Activated CD4-positive, alpha-beta T cell treated with anti-CD3 and anti-CD28 coated beads for 24 hours (primary cell): Measurements from ENCODE around the gene BMAL1.

Experiments
- DNase-seq, 2 donors: peaks; one replicate each; pipeline ENCODE4 v3.0.0-alpha.2; 2020; ENCODE audit warnings: low read depth in 2 of 2

Gene BMAL1

DNA sequence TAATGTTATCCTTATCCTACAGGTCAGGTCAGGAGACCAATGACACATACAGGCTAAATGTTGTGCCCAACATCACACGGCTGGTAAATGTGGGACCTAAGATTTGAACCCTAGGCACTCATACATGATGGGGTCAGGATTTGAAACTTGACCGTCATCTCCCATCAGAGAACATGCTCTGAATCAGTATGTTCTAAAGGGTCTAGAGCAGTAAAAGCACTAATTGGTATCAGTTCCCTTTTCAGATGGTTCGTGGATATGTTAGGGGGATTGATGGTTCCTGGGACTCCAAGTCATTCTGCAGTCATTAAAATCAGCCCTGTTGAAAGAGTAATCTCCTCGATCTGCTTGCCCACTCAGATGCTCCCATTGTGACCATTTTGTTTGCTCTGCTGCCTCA lies 65.5 kb downstream of the BMAL1 start:
- no peak for DNase-seq

DNA sequence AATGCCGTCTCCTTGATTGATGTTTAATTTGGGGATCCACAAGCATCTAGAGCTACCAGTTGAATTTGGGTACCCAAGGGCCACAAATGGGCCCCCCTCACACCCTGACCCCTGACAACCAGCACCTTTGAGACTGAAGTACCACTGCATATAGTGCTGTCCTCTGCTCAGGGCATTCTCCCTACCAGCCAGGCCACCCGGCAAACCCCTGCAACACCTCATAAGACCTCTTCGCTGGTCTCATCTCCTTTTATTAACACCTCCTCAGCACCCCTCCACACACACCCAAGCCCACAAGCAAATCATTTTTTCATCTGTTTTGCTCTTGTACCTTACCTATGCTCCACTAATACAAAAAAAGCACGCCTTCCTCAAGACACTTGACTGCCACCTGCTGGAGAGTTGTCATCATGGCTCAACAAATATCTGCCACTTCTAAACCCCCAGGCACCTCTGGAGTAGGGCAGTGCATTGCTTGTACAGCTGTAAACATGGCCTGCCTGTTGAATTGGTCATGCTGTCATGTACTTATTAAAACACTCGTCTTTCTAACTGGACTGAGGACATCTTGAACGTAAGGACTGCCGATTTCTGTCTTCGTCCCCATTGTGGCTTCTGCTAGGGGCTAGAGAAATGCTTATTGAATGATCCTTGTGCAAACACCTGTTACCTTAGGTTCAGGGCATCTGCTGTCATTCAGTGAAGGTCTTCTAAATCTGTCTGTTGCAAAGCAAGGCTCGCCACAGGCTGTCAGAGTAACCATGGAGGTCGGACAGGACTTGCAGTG lies 66.5 kb downstream of the BMAL1 start:
- peak; percentile 58 to 65 for DNase-seq

DNA sequence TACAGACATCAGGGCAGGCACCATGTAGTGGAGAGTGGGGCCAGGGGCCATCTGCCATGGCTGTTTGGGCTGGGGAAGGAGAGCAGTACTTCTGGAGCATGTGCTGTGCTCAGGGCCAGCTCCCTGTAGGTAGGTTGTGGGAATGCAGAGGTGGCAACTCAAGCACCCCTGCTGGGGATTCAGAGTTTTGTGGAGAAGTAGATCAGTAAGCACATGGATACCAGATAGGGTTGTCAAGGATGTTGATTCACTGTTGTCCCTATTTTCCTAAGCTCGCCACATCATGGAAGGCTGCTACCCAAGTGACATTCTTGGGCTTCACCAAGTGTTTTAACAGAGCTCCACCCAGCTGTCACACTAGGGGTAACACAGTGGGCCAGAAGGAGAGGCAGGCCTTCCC lies 67.2 kb downstream of the BMAL1 start:
- no peak for DNase-seq

DNA sequence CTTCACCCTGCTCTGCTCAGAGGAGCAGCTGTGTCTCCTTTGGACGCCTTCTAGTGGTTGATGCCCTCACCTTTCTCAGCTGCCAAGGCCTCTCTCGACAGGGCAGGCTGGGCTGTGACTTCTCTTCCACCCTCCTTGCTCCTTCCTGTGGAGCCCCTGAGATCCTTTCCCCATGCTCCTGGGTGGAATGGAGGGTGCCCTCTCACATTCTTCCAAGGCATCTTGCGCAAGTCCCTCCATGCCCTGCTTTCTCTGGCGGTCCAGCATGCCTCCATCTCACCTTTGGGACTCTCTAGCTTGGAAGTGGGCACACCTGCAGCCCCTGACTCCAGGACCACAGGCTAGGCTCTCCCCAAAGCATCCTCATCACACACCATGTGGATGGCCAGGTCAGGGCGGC lies 68.9 kb downstream of the BMAL1 start:
- no peak for DNase-seq

DNA sequence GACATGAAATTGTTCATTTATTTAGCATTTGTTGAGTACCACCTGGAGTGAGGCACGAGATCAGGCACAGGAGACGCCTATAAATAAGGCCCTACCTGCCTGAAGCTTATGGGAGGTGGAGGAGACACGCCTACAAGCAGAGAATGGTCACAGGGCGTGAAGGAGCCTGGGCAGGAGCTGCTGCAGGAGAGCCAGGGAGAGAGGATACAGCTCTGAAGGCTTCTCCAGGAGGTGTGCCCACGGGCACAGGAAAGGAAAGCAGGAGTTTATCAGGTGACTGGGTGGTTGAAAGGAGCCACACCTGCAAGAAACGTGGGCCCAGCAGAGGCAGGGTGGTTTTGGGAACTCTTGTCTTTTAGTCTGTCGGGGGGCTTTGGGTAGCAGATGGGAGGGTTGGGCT lies 70.3 kb downstream of the BMAL1 start:
- DNase-seq: no peak

DNA sequence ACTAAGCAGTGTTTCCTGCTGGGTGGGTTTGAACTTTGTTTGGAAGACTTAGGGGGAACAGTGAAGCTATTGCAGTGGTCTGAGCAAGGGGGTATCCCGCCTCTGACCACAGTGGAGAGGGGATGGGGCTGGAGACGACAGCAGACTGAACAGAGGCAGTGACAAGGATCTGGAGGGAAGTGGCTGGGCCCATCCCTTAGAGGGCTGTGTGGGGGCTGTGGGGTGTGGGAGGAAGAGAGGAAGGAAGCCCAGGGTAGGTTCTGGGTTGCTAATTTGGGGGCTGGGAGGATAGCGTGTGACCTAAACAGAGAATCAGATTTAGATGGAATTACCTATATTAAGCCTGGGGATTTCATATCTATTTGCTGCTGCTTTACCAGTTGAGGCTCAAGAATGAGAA lies 70.7 kb downstream of the BMAL1 start:
- DNase-seq: no peak

DNA sequence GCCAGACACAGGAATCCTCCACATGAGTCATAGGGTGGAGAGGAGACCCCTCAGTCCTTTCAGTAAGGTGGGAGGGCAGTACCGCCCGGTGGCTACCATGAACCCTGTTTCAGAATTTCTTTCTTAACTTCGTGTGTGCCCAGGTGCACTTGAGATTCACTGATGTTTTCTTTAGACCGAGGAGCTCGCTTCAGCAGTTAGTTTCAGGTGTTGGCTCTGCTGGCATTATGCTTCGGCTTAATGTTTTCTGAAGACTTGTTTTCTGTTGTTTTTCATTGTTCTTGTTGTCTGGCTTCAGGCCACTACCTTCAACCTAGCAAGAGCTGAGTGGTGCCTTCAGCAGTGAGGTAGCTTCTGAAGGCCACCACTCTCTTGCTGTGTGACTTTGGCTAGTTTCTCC lies 71.5 kb downstream of the BMAL1 start:
- no peak for DNase-seq

DNA sequence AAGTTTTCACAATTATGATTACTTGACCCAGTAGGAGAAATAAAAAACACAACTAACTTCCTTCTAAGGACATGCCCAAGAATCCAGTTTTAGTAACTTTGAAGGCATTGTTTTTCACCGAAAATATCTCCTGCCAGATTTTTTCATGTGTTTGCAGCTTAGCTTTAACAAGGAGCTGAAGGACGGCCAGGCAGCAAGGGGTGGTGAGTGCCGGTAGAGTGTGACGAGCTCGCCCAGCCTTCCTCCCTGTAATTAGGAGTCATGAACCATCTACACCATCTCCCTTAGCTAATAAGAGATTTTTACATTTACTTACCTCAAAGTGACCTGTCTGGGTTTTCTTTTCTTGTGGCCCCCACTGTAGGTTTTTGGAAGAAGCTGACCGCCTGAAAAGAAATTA lies 72.0 kb downstream of the BMAL1 start:
- no peak for DNase-seq

DNA sequence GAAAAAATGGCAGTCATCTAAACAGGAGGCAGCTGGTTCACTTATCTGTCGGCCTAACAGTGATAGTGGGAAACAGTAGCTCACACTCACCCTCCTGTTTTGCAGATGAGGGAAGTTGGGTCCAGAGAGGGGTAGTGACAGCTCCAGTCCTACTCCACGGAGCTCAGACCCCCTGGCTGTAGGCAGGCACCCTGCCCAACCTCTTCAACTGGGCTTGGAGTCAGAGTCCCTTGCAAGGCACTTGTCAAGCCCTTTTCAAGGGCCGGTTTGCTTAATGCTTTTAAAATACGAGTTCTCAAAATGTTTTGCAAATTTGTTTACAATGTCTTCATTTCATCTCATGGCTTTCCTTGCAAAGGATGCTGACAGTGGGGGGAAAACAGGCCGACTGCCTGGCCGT lies 75.1 kb downstream of the BMAL1 start:
- no peak for DNase-seq

DNA sequence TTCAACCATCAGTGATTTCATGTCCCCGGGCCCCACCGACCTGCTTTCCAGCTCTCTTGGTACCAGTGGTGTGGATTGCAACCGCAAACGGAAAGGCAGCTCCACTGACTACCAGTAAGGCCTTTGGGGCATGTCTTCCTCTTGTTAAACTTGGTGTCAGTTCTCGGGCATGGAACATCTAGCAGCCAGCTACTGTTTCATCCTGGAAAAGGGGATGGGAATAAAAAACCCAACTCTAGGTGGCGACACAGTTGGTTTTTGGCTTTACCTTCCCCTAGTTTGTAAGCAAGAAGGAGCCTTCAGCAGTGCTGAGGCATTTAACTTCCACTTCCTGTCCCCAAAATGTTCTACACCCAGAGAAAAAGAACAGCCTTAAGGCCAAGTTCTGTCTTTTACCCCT lies 76.7 kb downstream of the BMAL1 start:
- no peak for DNase-seq

DNA sequence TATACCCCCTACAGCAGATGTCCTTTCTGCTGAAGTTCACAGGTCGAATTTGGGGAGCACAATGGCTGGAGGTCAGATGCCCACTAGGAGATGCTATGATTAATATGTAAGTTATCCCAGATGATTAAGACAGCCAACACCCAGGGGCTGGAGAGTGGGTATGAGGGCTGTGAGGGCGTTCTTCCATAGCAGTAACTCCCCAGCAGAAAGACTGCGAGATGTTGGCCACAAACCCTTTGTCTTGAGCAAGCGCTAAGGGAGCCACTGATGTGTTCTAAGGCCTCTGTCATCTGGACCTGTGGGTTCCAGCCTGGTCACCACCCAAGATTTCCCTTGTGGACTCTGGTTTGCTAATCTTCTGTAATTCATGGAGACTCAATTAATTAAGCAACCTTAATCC lies 77.6 kb downstream of the BMAL1 start:
- no peak for DNase-seq

DNA sequence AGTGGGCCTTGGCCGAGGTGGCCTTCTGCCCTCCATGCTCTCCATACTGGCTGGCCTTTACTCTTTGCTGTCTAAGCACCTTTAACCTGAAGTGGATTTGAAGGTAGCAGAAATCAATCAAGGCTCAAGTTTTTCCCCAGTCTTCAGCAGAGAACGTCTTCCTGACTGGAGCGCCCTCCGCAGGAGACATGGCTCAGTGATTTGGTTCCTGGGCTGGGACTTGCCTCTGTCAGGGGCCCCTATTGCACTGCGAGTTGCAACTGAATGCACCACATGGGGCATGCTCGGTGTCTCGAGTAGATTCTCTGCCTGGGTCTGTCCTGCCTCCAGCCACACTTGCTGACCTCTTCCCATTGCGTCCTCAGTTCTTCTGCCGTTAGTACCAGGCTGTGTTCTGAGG lies 79.6 kb downstream of the BMAL1 start:
- no peak for DNase-seq

DNA sequence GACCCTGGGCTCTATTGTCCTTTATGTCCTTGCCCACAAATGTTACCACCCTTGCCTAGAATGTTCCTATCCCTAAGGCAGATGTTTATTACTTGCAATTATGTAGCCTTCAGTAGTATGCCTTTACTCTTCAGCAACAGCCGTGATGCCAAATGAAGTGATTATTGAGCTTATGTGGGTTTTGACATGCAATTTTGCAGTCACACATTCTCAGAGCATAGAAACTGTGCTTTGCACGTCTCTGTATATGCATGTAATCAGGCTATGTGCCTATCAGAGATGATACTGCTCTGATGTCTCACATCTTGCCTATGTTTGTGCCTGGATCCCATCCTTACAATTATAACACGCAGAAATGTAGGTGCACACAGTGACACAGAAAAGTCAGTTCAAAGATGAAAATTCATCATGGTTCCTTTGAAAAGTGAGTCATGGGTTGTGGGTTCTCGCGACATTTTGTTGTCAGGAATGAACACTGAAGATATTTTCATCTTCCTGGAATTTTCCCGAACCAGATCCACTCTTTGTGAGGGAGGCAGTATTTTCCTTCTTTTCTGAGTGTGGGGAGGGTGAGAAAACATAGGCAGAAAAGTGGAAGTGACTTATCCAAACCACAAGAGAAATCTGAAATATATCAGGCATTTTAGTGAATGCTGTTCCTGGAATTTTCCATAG lies 81.1 kb downstream of the BMAL1 start:
- DNase-seq: no peak

DNA sequence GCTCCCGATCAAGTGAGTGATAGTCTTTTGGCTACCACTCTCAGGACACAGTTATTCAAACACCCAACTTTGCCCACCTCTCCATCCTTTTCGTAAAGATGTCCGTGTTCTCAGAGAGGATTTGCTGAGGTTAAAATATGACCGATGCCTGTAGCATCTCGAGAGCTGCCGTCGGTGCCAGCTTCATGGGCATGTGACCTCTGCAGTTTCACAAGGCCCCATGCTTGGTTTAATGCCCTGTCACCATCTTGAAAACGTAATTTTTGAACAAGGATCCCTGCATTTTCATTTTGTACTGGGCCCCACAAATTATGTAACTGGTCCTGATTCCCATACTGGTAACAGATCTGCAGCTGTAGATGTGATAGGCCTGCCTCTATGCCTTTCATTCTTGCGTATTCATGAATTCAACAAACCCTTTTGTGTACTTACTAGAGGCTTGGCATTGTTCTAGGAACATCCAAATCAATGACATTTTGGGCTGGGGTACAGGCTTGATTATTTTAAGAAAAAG lies 85.1 kb downstream of the BMAL1 start:
- DNase-seq: no peak

DNA sequence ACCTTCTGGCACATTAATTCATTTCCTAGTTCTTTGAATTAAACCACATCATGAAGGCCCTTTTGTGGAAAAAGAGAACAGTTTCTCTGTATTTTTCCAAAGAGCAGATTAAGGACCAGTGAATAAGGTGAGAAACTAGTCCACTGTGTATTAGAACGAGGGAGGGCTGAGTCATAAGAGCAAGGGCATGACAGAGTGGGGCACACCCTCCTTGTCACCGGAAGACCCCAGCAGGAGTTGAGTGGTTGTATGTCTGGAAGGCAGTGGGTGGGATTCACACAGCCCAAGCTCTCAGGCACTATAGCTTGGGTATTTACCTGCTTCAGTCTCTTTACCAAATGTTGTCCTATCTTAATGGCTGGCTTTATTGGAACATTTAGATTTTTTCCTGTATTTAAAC lies 86.8 kb downstream of the BMAL1 start:
- no peak for DNase-seq

DNA sequence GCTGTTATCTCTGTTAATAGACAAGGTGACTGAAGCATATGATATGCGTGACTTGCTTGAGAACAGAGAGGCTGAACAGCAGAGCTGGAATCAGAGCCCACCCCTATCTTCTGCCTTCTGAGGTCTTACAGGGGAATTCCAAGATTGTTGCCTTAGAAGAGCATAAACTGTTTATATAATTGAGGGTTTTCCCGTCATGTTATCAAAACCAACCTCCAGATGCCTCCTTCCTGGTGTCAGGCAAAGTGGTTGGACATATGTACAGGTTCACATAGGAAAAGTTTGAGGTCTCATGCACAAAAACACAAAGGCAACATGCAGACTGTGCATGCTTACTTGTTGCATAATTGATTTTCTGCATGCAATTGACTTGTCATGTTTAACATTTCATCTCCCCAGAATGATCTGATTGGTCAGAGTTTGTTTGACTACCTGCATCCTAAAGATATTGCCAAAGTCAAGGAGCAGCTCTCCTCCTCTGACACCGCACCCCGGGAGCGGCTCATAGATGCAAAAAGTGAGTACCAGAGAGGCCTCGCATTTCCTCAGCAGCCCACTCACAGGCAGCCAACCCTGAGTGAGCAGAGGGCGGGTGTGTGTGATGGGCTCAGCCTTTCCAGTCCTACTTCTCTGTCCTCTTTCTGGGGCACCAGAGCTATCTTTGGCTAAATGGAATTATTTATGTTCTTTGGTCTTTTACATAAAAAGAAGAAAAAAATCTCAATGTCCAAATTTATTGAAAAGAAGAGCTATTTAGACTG lies 88.9 kb downstream of the BMAL1 start:
- DNase-seq: no peak

DNA sequence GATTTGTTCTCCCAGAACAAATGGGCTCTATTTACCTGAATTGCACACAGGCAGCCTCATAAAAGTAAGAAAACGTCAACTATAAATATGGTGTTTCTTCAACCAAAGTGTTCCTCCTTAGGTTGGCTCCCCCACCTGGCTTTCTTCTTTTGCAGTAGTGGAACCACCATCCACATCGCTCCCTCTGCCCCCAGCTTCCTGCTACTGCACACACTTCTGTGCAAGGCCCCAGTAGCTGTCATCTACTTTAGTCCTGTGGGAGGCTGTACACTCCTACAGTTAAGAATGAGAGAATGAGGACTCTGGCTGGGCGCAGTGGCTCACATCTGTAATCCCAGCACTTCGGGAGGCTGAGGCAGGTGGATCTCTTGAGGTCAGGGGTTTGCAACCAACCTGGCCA lies 89.5 kb downstream of the BMAL1 start:
- no peak for DNase-seq

DNA sequence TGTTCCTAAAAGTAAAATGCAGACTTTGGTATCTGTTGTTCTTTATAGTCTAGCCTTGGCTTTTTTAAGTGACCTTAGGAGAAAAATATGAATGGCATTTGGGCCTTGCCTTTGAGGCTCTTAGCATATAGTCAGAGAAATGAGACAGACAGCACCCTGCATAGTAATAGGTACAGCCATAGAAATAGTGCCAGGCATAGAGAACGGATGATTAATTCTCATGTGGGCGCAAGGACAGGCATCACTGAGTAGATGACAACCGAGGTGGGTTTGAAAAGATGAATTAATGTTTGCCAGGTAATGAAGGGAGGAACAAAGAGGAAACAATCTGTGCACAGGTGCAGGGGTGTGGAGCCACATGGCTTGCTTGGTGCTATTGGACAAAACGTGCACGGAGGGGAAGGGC lies 90.5 kb downstream of the BMAL1 start:
- no peak for DNase-seq

DNA sequence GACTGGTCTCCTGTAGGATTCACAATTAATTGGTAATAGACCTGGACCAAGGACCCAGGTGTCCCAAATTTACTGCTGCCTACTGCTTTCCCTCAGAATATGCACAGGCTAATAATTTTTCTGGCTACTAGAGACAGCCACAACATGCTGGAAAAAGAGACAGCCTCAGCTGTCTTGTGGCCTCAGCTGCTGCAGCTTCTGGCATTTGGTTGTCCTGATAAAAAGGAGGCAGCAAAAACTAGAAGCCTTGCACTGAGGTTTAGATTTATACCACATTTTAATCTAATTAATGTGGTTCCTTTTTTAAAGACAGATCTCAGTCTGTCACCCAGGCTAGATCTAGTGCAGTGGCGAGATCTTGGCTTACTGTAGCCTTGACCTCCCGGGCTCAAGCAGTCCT lies 95.6 kb downstream of the BMAL1 start:
- DNase-seq: no peak

DNA sequence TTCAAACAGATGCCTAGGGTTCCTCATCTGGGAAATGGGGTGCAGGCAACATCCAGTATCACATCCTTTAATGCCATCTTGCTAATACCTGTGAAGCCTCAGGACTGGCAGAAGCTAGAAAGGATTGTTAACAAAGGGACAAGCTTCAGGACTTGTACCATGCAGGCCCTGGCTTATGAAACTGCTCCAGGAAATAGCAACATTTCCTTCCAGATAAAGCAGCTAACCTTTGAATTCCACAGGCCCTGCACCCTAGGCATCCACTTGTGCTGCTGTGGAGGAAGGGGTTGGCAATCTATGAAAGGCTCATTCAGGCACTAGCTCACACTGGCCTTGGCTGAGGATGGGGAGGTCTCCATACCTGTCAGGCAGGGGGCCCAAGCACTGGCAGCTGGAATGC lies 98.2 kb downstream of the BMAL1 start:
- DNase-seq: no peak

DNA sequence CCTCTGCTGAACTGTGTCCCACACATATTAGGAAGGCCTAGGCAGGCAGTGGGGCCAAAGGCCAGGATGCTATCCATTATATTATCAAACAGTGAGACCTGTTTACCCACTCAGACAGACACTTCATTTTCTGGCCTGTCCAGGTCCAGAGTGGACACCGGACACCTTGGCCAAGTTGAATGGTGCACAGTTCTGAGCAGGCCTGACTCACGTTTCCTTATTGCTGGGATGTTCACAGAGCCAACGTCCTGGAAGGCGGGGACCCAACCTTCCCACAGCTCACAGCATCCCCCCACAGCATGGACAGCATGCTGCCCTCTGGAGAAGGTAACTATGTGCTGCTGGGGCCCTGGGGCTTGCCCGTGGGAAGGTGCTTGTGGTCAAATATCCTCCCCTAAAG lies 98.8 kb downstream of the BMAL1 start:
- DNase-seq: no peak

DNA sequence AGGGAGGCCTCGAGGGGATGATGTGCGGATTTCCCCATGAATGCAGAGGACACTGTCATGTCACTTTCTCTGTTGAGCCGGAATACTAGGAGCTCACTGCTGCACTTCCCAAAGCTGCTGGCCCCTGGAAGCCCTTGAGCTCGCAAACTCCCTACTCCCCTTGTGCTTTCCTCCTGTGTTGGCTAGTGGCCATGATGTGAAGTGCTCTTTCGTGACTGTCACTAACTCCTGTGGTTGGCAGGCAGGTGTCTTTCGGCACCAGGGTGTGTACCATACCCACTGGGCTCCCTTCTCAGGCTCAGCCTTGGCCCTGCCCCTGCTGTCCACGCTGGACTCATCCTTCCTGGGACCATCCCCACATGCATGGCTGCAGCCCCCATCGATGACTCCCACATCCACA lies 99.2 kb downstream of the BMAL1 start:
- no peak for DNase-seq

DNA sequence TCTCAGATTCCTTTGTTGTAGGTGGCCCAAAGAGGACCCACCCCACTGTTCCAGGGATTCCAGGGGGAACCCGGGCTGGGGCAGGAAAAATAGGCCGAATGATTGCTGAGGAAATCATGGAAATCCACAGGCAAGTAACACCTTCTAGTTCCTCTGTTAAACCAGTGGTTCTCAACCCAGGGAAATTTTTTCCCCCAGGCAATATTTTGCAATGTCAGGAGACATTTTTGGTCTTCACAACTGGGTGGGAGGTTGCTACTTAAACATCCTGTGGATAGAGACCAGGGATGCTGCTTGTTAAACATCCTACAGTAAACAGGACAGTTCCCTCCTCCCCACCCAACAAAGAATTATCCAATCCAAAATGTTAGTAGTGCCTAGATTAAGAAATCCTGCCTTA lies 100.7 kb downstream of the BMAL1 start:
- DNase-seq: no peak
